Measurements from ENCODE around the gene ABR.
"Not testable (repeated sequence)": the region's sequence is repeated elsewhere in the genome, so short reads cannot be mapped to it uniquely, and the experiment has no call there.

The ABR gene

GRCh38 chr17:986322-986929, 193.4 kb downstream of the ABR start:
- no peak for DNase-seq (ENCODE audit: low read depth in 2 of 2)

- DNase-seq (ENCODE audit: low read depth in 2 of 2) = no peak
These were observed 195.9 kb downstream of the ABR start for GRCh38 chr17:983921-984320.

DNA sequence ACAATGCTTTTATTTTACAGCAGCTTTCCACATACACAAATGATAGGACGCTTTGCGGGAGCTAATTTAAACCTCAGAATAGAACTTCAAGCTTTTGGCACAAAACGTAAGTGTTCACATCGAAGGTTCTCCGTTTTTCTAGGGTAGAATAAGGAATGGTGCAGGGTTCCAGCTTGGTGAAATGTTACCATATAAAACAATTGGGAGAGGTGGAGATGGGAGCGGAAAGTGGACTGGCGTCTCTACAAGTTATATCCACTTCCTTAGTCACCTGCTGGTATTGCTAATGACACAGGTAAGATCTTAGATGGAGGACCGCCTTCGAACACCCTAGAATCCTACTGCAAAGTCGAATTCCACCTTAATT, 198.5 kb downstream of the ABR start:
- DNase-seq (ENCODE audit: low read depth in 2 of 2) = no peak

DNA sequence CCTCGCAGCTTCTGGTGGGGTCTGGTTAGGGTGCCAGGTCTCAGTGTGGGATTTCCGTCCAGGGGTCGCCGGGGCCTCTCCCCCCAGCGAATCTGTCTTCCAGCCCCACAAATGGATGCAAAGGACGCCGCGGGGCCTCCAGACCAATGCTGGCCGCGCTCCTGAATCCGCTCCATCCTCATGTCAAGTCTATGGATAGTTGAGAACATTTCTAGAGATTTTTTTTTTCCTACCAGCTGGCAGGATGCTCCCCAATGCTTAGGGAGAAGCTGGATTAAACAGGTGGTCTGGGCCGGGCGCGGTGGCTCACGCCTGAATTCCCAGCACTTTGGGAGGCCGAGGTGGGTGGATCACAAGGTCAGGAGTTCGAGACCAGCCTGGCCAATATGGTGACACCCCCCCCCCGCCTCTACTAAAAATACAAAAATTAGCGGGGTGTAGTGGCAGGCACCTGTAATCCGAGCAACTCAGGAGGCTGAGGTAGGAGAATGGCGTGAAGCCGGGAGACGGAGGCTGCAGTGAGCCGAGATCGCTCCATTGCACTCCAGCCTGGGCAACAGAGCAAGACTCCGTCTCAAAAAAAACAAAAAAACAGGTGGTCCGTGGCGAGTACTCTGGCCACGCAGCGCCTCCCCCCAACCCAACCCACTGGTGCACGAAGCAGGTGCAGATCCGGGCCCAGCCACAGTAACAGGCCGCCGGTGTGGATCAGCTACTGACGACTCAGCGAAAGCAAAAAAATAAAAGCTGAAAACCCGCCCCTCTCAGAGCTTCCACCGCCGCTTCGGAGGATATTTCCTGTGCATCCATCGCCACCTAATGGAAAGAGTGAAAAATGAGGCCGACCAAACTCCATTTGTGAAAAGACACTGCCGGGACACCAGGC, 199.1 kb downstream of the ABR start:
- peak; percentile 55 to 65 for DNase-seq (ENCODE audit: low read depth in 2 of 2)

DNA sequence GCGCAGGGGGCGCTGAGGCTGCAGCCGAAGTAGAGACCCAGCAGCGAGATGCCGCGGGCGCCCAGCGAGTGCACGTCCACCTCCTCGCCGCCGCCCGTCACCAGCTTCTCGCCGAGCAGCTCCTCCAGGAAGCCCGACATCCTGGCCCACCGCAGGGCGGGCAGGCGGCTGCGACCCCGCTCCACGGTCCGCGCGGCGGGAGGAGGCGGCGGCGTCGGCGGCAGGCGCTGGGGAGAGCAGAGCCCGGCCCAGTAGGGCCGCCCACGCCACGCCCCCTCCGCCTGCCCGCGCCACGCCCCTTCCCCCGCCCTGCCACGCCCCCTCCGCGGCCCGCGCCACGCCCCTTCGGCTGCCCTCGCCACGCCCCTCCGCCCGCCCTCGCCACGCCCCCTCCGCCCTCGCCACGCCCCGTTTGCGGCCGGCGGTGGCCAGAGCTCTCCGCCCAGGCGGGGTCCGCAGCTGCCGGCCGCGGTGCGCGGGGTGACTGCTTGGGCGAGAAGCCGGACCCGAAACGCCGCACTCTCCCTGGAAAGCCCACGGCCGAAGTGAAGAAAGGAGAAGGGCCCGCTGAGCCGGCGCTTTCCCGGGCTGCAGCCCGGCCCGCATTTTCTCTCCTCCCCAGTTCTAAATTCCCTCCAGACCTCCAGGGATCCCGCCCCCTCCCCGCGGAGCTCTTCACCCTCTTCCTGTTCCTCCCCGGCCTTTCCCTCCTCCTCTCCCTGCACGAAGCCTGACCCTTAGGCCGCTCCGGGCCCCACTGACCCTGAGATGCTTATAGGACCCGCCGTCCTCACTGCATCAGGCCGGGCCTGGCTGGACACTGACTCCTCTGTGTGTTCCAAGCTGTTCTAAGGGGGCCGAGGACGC, 200.0 kb downstream of the ABR start, which contains the start of gene NXN:
Gene NXN, minus strand, starts transcription at position 238 of the 867 bp plus-strand sequence.
- DNase-seq (ENCODE audit: low read depth in 2 of 2) = peak; percentile 74 to 80

- no peak for DNase-seq (ENCODE audit: low read depth in 2 of 2)
These were observed 200.6 kb downstream of the ABR start for GRCh38 chr17:979212-979538.

- no peak for DNase-seq (ENCODE audit: low read depth in 2 of 2)
These were observed 201.4 kb downstream of the ABR start for GRCh38 chr17:978103-979093.

DNA sequence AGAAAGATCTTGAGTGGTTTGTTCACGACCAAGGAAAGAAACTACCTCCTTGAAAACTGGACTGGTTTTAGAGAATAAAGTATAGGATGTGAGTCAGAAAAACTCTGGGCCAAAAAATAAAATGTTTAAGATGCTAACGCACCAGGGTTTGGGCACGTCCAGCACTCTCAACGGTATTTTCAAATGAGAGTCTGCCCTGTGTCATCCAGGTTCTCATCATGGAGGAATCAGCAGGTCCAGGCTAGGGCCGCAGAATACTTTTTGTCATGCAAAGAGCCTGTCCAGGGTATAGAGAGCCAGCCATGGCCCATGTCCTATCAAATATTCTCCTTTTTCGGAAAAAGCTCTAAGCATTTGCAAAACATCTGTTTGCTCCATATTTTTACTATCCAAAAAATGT, 202.6 kb downstream of the ABR start:
- no peak for DNase-seq (ENCODE audit: low read depth in 2 of 2)

DNA sequence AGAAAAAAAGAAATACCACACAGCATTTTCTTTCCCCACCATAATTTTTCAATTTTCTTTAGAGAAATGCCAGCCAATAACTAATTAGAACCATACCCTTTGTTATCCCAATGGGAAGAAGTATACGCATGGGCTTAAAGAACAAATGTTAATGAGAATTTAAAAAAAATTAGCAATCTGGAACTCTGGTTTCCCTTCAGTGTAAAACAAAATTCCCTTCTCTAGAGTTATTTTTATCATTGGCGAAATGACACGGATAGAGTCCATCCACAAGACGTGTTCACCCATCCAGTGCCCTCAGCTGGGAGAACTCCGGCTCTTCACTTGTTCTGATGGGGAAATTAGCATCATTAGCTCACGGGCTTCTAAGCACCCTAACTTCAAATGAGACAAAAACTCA, 203.5 kb downstream of the ABR start:
- no peak for DNase-seq (ENCODE audit: low read depth in 2 of 2)

DNA sequence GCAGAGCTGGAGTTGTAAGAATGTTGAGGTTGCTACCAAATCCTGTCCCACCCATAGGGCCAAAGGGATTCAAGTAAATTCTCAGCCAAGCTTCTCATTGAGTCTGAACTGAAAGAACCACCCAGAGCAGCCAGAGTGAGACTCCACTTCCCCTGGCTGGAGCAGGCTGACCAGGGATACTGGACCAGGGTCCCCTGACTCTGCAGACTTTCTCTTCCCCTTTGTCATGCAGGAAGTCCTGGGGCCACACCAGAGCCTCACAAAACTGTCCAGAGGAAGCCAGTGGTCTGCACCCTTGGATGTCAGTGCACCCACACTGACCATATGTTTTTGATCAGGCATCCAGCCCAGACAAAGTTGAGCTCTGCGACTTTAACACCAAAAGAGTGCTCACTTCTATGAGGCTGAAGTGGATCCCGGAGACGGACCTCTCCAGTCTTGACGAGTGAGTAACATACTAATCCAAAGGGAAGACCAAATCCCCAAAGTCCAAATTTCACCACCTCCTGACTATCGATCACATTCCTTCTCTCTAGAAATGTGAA, 204.3 kb downstream of the ABR start:
- no peak for DNase-seq (ENCODE audit: low read depth in 2 of 2)

DNA sequence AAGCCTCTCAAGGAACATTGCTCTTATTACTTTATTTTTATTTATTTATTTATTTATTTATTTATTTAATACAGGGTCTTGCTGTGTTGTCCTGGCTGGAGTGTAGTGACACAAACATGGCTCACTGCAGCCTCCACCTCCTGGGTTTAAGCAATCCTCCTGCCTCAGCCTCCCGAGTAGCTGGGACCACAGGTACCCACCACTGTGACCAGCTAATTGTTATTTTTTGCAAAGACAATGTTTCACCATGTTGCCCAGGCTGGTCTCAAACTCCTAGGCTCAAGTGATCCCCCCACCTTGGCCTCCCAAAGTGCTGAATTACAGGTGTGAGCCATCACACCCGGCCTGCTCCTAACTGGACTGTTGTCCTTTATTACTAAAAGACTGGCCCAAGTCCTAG, 205.0 kb downstream of the ABR start:
- DNase-seq (ENCODE audit: low read depth in 2 of 2) = not testable (repeated sequence)

- no peak for DNase-seq (ENCODE audit: low read depth in 2 of 2)
These were observed 206.7 kb downstream of the ABR start for GRCh38 chr17:973053-973452.

GRCh38 chr17:971861-972260, 207.9 kb downstream of the ABR start:
- DNase-seq (ENCODE audit: low read depth in 2 of 2) = not testable (repeated sequence)

GRCh38 chr17:970364-970763, 209.4 kb downstream of the ABR start:
- no peak for DNase-seq (ENCODE audit: low read depth in 2 of 2)

- no peak for DNase-seq (ENCODE audit: low read depth in 2 of 2)
These were observed 209.9 kb downstream of the ABR start for GRCh38 chr17:969811-970355.

DNA sequence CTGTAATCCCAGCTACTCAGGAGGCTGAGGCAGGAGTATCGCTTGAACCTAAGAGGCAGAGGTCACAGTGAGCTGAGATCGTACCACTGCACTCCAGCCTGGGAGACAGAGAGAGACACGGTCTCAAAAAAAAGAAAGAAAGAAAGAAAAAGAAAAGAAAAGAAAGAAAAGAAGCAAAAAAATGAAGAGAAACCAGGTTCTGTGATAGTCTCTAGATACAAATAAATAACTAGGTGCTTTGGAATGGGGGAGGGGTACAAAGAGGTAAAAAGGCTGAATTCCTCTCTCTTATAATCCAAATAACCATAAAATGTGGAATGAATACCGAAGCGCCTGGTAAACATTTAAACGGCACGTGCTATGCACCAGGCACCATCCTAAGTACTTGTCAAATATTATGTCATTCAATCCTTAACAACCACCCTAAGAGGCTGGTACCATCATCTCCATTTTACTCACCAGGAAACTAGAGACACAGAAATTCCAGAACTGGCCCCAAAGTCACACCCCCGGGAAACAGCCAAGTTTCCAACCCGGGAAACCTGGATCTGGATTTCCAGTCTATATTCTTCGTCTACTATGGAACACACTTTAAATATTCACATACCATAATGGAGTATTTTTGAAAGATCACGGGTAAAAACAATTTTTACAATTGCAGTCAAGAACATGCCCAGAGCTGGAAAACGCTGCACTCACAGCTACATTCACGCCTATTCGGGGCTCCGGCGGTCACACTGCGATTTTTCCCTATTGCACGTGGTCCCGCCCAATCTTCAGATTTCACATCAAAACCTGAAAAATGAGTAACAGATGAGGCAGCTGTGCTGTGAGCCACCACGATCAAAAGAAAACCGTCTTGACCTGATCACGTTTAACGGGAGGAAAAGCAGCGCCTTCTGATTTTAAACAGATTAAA, 210.7 kb downstream of the ABR start:
- DNase-seq (ENCODE audit: low read depth in 2 of 2) = no peak

GRCh38 chr17:967122-967521, 212.7 kb downstream of the ABR start:
- no peak for DNase-seq (ENCODE audit: low read depth in 2 of 2)

DNA sequence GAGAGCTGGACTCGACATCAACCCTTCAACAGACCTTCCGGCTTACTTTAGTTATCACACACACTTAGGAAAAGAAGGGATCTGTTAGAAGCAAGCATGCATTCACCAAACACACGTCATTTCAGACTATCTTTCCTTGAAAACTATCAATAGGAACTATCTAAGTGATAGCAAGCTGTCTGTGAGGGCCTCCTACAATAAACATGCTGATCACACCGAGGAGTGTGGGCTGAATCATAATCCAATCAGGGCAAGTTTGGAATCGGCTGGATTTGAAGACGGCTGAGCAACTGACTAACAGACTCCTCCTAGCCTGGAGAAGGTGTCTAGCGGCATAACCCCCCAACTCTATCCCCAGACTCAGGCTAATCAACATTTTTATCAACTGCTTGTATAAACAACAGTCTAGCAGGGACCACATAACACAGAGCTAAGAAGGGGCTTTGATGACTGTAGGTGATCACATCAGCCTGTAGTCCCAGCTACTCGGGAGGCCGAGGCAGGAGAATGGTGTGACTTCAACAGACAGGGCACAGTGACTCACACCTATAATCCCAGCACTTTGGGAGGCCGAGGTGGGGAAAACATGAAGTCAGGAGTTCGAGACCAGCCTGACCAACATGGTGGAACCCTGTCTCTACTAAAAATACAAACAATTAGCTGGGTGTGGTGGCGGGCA, 214.3 kb downstream of the ABR start:
- no peak for DNase-seq (ENCODE audit: low read depth in 2 of 2)

DNA sequence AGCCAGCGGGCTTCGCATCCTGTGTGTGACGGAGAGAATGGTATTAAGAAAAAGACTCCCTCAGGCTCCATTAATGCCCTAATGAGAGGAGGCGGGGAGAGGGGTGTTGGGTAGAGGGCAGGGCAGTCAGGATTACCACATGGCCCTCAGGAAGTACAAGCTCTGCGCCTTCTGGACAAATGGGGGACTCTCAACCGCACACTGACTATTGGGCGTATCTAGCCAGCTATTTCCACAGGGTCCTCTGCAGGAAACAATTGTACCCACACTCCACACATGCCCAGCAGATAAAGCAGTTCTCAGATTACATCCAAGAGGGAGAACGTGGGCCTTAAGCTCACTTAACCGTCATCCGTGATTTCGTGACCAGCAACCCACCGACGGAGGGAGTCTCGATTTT, 214.9 kb downstream of the ABR start:
- DNase-seq (ENCODE audit: low read depth in 2 of 2) = no peak

Measured in stimulated activated CD4-positive, alpha-beta T cell treated with anti-CD3 and anti-CD28 coated beads, Interleukin-15, amount 100 ng/mL, for 48 hours (primary cell).